Cortex of kidney (tissue), 1 donor: ENCODE measurements around the gene PRORP.
"Not testable (repeated sequence)": the region's sequence is repeated elsewhere in the genome, so short reads cannot be mapped to it uniquely, and the experiment has no call there.

Source experiments
- DNase-seq: peaks from one replicate; lab custom pipeline; 2025; lab: John Stamatoyannopoulos, UW

Gene PRORP

DNA sequence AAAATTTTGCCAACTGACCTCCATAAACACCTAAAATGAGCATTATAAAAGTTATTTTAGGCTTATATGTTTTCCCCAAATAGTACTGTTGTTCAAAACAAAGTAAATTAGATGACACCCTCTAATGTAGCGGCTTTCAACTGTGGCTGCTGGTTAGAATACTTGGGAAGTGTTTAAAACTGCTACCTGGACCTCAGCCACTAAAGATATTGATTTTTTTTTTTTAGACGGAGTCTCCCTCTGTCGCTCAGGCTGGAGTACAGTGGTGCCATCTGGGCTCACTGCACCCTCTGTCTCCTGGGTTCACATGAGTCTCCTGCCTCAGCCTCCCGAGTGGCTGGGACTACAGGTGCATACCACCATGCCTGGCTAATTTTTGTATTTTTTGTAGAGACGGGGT, 16.2 kb downstream of the PRORP start:
- DNase-seq = no peak

DNA sequence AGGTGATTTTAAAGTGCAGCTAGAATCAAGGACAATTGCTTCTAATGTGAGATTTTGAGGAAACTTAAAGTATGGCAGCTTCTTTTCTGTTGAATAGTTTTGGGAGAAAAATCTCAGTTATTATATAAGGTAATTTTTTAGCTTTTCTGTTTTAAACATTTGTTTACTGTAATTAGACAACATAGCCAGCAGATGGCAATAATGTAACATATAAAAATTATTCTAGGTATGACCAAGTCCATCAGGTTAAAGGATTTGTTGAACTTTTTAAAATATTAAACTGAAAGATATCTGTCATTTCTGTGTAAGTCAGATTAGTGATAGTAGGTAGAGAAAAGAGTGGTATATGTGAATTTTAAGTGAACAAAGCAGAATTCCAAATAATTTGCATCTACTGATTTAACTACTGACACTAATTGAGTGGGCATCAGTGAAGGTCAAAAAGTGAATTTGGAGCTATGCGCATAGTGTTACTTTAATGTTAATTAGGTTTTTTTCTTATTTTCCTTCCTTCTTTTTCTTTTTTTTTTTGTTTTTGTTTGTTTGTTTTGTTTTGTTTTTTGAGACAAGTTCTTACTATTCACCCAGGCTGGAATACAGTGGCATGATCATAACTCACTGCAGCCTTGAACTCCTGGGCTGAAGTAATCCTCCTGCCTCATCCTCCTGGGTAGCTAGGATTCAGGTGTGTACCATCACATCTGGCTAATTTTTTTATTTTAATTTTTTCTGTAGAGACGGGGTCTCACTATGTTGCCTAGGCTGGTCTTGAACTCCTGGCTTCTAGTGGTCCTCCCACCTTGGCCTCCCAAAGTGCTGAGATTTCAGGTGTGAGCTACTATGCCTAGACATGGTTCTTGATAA, 18.6 kb downstream of the PRORP start:
- DNase-seq = no peak

GRCh38 chr14:35144029-35144428, 21.7 kb downstream of the PRORP start:
- no peak for DNase-seq

- no peak for DNase-seq
Measured at GRCh38 chr14:35146711-35147149, 24.4 kb downstream of the PRORP start.

- DNase-seq = no peak
Measured at GRCh38 chr14:35147186-35147585, 24.8 kb downstream of the PRORP start.

DNA sequence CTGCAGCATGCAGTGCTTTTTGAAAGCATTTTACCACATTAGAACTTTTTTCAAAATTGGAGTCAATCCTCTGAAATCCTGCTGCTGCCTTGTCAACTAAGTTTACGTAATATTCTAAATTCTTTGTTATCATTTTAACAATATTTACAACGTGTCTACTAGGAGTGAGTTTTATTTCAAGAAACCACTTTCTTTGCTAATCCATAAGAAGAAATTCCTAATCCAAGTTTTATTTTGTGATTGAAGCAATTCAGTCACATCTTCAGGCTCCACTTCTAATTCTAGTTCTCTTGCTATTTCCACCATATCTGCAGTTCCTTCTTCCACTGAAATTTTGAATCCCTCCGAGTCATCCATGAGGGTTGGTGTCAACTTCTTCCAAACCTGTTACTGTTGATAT, 25.4 kb downstream of the PRORP start:
- DNase-seq = no peak

GRCh38 chr14:35149239-35149638, 26.9 kb downstream of the PRORP start:
- no peak for DNase-seq

- DNase-seq = not testable (repeated sequence)
Measured at GRCh38 chr14:35152531-35152930, 30.2 kb downstream of the PRORP start.

GRCh38 chr14:35154016-35154415, 31.7 kb downstream of the PRORP start:
- DNase-seq = no peak

DNA sequence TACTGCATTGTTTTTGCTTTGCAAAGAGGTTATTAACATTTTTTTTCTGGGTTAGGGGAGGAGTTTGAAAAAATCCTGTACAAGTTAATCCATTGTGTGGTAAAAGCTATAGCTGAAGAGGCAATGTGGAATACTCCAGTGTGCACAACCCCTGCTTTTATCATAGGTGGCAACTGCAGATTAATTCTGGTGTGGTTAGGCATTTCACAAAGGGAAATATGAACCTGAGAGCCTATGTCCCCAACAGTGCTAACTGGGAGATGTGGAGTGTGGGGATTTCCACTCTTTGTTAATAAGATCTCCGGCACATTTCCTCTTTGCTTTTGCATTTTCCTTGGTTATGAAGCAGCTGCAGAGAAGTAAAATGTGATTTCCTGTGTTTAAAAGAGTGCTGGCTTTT, 33.6 kb downstream of the PRORP start:
- no peak for DNase-seq

- DNase-seq = no peak
Measured at GRCh38 chr14:35158491-35158890, 36.1 kb downstream of the PRORP start.

- no peak for DNase-seq
Measured at GRCh38 chr14:35158951-35159653, 36.8 kb downstream of the PRORP start.

GRCh38 chr14:35159742-35160409, 37.5 kb downstream of the PRORP start:
- DNase-seq = no peak

GRCh38 chr14:35161231-35161630, 38.9 kb downstream of the PRORP start:
- DNase-seq = no peak

- DNase-seq = no peak
Measured at GRCh38 chr14:35163384-35163783, 41.0 kb downstream of the PRORP start.

- DNase-seq = no peak
Measured at GRCh38 chr14:35164849-35165248, 42.5 kb downstream of the PRORP start.

- DNase-seq = no peak
Measured at GRCh38 chr14:35167496-35167895, 45.1 kb downstream of the PRORP start.
